Measurements from ENCODE around the gene ZCCHC12.

DNA sequence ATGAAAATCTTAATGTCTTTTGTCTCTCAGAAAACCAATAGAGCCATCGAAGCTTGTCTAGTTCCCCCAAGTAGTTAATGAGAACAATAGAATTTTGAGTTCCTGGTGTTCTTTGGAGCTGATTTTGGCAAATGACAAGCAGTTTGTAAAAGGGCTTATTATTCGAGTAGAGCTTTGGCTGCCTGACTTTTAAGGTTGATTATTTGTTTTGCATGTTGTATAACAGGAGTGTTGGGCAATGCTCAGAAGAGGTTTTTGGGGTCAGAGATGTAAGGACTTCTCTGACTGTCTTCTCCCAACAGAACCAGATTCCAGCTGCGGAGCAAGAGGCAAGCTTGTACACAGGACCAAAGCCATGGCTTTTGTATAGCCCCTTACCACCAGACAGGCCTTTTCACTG, 30.0 kb downstream of the ZCCHC12 start:
- TF ChIP-seq, protein P1, sequence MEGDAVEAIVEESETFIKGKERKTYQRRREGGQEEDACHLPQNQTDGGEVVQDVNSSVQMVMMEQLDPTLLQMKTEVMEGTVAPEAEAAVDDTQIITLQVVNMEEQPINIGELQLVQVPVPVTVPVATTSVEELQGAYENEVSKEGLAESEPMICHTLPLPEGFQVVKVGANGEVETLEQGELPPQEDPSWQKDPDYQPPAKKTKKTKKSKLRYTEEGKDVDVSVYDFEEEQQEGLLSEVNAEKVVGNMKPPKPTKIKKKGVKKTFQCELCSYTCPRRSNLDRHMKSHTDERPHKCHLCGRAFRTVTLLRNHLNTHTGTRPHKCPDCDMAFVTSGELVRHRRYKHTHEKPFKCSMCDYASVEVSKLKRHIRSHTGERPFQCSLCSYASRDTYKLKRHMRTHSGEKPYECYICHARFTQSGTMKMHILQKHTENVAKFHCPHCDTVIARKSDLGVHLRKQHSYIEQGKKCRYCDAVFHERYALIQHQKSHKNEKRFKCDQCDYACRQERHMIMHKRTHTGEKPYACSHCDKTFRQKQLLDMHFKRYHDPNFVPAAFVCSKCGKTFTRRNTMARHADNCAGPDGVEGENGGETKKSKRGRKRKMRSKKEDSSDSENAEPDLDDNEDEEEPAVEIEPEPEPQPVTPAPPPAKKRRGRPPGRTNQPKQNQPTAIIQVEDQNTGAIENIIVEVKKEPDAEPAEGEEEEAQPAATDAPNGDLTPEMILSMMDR (conservative IDR thresholded peaks at IDR 0.05; ENCODE audit: low read depth, low read length) = no peak
- no peak for TF ChIP-seq EZH2 (IDR thresholded peaks at IDR 0.05; ENCODE audit: borderline replicate concordance, low read depth, low read length, poor library complexity, severe bottlenecking)

All from A673 (cell line).